HG03103 (cell line): Measurements from ENCODE around the gene QPRT.
"Not testable (repeated sequence)": the region's sequence is repeated elsewhere in the genome, so short reads cannot be mapped to it uniquely, and the experiment has no call there.

Source experiments
- ATAC-seq: cut with Tn5 transposase; IDR thresholded peaks from one replicate; pipeline ENCODE4 v1.9.1; 2021; ENCODE audit warnings: low read depth; ENCODE audit not compliant: unreplicated experiment

The QPRT gene

GRCh38 chr16:29712809-29713208 is 33.8 kb downstream of the QPRT start:
- no peak for ATAC-seq

DNA sequence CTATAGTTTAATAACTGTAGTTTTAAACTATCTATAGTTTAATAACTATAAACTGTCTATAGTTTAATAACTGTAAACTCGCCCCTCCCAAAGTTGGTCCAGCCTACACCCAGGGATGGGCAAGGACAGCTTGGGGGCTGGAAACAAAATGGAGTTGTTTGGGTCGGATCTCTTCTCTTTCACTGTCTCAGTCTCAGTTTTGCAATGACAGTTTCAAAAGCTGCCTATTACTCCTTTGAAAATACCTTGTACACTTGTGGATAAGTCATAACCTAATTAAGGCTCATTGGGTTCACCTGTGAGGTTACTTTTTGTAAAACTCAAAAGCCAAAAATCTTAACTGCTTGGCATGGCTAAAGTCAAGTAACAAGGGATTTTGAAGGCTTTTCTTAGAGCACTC is 35.4 kb downstream of the QPRT start:
- ATAC-seq: no peak

DNA sequence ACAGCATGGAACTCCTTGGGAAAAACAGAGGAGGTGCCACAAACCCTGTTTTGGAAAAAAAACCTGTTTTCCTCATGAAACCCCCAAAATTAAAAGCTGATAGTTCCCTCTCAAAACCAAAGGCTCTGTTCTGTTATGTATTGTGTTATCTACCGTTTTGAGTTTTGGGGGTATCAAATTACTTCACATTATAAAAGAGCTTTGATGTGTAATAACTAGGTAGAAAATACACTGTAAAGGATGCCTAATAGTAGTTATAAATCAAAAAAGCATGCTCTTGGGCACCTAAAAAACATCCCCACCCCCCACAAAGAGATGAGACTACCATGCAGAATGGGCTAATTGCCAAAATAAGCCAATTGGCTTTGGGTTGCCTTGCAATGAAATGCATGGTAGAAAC is 36.0 kb downstream of the QPRT start:
- ATAC-seq: no peak

DNA sequence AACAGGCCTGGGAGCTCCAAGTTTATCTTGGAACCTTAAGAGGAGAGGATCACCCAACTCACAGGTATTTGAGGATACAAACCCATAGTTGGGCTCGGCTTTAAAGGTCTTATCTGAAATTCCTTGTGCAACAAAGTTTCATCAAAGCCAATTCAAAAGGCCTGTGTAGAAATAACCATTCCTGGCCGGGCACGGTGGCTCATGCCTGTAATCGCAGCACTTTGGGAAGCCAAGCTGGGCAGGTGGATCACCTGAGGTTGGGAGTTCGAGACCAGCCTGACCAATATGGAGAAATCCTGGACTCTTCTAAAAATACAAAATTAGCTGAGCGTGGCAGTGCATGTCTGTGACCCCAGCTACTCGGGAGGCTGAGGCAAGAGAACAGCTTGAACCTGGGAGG is 38.1 kb downstream of the QPRT start:
- ATAC-seq: no peak

DNA sequence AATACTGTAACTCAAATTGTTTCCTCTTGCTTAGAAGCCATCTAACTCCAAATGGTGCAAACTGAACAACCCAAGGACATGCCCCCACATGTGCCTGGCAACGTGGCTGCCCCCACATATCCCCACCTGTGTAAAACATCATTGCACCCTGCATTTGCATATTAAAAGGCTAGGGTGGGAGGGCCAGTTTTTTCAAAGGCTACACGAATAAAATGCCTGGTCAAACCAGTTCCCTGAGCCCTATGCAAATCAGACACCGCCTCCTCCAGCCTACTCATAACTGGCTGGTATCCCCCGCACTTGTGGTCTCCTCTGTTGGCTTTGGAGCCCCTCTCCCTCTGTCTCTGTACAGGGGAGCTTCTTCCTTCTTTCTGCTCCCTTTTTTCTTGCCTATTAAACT is 40.1 kb downstream of the QPRT start:
- ATAC-seq: no peak

DNA sequence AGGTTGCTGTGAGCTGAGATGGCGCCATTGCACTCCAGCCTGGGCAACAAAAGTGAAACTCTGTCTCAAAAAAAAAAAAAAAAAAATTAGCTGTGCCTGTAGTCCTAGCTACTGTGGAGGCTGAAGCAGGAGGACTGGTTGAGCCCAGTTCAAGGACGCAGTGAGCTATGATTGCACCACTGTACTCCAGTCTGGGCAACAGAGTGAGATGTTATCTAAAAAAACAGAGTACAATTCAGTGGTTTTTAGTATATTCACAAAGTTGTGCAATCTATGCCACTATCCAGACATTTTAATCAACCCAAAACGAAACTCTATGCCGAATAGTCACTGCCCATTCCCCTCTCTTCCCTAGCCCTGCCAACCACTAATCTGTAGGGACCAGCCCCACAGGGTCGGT is 41.7 kb downstream of the QPRT start:
- no peak for ATAC-seq

GRCh38 chr16:29721167-29721879 is 42.3 kb downstream of the QPRT start:
- ATAC-seq: not testable (repeated sequence)

- no peak for ATAC-seq
Observed at GRCh38 chr16:29726845-29727377, 47.9 kb downstream of the QPRT start.

- ATAC-seq: no peak
Observed at GRCh38 chr16:29727452-29727851, 48.5 kb downstream of the QPRT start.

- no peak for ATAC-seq
Observed at GRCh38 chr16:29729116-29729521, 50.1 kb downstream of the QPRT start.

- ATAC-seq: no peak
Observed at GRCh38 chr16:29730649-29731048, 51.7 kb downstream of the QPRT start.

DNA sequence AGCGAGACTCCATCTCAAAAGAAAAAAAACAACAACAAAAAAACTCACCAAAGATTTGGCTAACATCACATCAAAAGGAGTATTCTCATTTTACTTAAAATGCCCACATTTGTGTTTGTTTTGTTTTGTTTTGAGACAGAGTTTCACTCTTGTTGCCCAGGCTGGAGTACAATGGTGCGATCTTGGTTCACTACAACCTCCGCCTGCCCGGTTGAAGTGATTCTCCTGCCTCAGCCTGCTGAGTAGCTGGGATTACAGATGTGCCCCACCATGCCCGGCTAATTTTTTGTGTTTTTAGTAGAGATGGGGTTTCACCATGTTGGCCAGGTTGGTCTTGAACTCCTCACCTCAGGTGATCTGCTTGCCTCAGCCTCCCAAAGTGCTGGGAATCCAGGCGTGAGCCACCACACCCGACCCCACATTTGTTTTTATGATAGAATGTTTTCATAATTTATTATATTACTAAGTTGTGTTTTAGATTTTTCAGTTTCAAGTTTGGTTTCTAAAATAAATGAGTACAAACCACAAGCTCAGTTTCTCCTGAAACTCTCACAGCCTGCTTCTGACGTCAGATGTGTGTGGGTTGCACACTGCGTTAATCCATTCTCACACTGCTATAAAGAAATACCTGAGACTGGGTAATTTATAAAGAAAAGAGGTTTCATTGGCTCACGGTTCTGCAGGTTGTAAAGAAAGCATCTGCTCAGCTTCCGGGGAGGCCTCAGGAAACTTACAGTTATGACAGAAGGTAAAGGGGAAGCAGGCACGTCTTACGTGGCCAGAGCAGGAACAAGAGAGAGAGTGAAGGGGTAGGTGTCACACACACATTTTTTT is 53.0 kb downstream of the QPRT start:
- not testable (repeated sequence) for ATAC-seq

DNA sequence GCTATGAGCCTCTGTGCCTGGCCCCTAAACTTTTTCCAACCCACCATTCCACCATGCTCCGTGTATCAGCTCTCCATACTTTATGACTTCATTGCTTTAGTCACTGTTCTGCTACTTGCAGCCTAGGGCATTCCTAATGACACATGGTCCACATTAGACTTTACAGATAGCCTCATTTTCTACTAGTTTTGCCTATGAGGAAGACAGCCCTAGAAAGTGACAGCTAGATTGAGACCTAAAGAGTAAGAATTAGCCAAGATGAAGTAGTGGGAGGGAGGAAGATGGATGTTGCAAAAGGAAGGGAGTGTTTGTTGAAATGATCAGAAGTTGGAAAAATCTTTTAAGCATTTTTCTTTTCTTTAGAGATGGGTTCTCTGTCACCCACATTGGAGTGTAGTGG is 55.8 kb downstream of the QPRT start:
- no peak for ATAC-seq

DNA sequence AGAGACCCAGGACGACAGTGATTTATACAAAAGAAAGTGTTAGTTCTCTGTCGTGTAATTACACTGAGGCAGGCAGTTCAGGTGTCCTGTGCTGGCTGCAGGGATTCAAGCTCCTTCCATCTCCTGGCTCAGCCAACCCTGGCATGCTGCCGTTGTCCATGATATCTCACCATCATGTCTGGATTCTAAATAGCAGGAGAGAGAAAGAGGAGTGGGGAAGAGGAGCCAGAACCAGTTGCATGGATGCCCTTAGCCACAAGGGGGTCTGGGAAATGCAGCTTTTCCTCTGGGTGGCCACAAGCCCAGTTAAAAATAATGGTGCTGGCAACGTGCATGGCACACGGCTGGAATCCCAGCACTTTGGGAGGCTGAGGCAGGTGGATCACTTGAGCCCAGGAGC is 57.1 kb downstream of the QPRT start:
- no peak for ATAC-seq

GRCh38 chr16:29736764-29737163 is 57.8 kb downstream of the QPRT start:
- ATAC-seq: no peak

DNA sequence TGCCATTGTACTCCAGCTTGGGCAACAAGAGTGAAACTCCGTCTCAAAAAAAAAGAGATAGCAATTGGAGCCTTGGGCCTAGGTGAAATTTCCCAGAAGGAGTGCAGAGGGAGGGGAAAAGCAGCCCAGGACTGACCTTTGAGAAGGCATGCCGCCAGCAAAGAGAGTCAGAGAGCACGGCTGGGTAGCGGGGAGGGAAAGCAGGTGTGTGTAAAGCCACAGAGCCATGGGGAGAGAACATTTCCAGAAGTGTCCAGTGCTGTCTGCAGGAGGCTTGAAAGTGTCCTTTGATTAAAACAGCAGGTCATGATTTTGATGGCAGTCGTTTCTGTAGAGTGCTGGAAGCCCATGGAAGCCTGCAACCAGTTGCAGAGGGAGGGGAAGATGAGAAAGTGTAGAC is 58.7 kb downstream of the QPRT start:
- no peak for ATAC-seq

DNA sequence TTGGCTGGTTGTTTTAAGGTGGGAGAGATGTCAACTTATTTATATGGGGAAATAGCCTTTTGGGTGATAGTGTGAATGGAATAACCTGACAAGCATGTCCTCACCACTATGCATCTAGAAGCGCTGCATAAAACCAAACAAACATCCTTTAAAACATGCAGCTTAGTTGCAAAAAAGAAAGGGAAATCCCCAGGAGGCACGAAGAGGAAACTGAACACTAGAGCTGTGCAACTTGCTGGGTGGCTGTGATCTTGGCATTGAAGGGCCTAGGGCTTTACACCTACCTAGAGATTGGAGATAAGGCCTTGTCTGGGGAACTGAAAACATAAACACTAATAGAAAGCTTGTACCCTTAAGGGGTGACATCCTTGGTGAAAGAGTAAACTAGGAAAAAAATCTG is 59.5 kb downstream of the QPRT start:
- ATAC-seq: no peak

DNA sequence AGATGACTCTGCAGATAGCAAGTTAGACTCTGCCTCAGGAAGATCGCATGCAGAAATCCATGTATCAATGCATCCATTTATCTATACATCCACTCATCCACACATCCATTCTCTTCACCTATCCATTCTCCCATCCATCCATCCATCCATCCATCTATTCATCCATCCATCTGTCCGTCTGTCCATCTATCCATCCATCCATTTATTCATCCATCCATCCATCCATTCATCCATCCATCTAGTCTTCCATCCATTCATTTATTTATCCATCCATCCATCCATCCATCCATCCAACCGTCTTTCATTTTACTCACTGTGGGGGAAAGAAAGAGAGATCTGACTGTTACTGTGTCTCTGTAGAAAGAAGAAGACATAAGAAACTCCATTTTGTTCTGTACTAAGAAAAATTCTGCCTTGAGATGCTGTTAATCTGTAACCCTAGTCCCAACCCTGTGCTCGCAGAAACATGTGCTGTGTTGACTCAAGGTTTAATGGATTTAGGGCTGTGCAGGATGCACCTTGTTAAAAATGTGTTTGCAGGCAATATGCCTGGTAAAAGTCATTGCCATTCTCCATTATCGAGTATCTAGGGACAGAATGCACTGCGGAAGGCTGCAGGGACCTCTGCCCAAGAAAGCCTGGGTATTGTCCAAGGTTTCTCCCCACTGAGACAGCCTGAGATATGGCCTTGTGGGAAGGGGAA is 61.1 kb downstream of the QPRT start:
- not testable (repeated sequence) for ATAC-seq

- ATAC-seq: not testable (repeated sequence)
Observed at GRCh38 chr16:29740630-29741015, 61.6 kb downstream of the QPRT start.

GRCh38 chr16:29742683-29743275 is 63.8 kb downstream of the QPRT start:
- no peak for ATAC-seq

DNA sequence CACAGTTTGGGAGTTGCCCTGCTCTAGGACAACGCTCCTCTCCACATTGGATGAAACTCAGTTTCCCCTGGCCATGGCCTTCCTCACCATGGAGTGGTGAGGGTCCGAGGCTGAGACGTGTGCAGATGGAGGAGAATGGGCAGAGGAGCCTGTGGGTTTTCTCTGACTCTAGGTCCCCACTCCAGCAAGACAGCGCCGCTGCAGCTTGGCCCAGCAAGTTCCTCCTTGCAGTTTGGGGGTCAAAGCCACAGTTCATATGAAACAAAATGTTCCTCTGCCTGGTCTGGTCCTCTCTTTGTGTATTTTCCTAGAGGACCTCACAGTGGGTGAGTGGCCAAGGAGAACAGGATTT is 64.5 kb downstream of the QPRT start:
- ATAC-seq: no peak
